WTC11 (cell line): Measurements from ENCODE around the gene ZNF521. TPM values are rescaled to one million over a fixed set of nuclear protein-coding genes. Genes with fewer than 3 reads are reported as not detected.

Source experiments
- ATAC-seq: fragments of 200-7000 bp; cut with Tn5 transposase; 2 replicates; pipeline ENCODE4 v1.10.0; 2021; ENCODE audit warnings: mild to moderate bottlenecking, moderate library complexity
- CTCF ChIA-PET: fragments of 300-600 bp; sonication (Branson Sonifier 250); formaldehyde crosslinking; loops from one replicate; lab custom pipeline; 2021; ENCODE audit warnings: antibody characterized with exemption; lab: Charles Lee
- POLR2A ChIA-PET: fragments of 350-600 bp; sonication (Branson Sonifier 250); formaldehyde crosslinking; loops from one replicate; lab custom pipeline; 2021; ENCODE audit warnings: antibody characterized with exemption; lab: Charles Lee
- DNase-seq: peaks from one replicate; pipeline ENCODE4 v3.0.0; 2021; ENCODE audit warnings: low spot score
- H3K27ac Mint-ChIP-seq: 2 replicates; pipeline ENCODE4 v1.8.0; 2021; ENCODE audit warnings: mixed read lengths
- H3K27me3 Mint-ChIP-seq: 2 replicates; pipeline ENCODE4 v1.8.0; 2021; ENCODE audit warnings: low read depth, mild to moderate bottlenecking, moderate library complexity, mixed read lengths
- H3K36me3 Mint-ChIP-seq: 2 replicates; pipeline ENCODE4 v1.8.0; 2021; ENCODE audit warnings: mixed read lengths
- H3K4me1 Mint-ChIP-seq: 2 replicates; pipeline ENCODE4 v1.8.0; 2022; ENCODE audit warnings: mixed read lengths
- H3K4me3 Mint-ChIP-seq: 2 replicates; pipeline ENCODE4 v1.8.0; 2021; ENCODE audit warnings: mild to moderate bottlenecking, moderate library complexity, mixed read lengths
- H3K9me3 Mint-ChIP-seq: 2 replicates; pipeline ENCODE4 v1.8.0; 2021; ENCODE audit warnings: mixed read lengths
- AR ChIP-seq: fragments of 250-450 bp; sonication (Bioruptor Pico); IDR thresholded peaks from 2 replicates; pipeline ENCODE4 v1.9.0; 2021; ENCODE audit warnings: mild to moderate bottlenecking
- CREB1 ChIP-seq: sonication (generic); formaldehyde crosslinking; IDR thresholded peaks from 2 replicates; pipeline ENCODE4 v1.8.0; 2023; ENCODE audit warnings: mild to moderate bottlenecking, missing genetic modification reagents
- CTCF ChIP-seq: fragments of 200-600 bp; IDR thresholded peaks from 2 replicates; pipeline ENCODE4 v1.8.0; 2022; ENCODE audit warnings: antibody characterized with exemption
- E2F1 ChIP-seq: sonication (generic); formaldehyde crosslinking; IDR thresholded peaks from 2 replicates; pipeline ENCODE4 v1.8.0; 2022; ENCODE audit warnings: mild to moderate bottlenecking, missing genetic modification reagents
- ELF4 ChIP-seq: sonication (generic); formaldehyde crosslinking; IDR thresholded peaks from 2 replicates; pipeline ENCODE4 v1.8.1; 2022; ENCODE audit warnings: low read depth, mild to moderate bottlenecking, moderate library complexity, missing genetic modification reagents
- FOXP1 ChIP-seq: sonication (generic); formaldehyde crosslinking; IDR thresholded peaks from 2 replicates; pipeline ENCODE4 v1.8.0; 2022; ENCODE audit warnings: missing genetic modification reagents, mild to moderate bottlenecking, moderate library complexity, borderline replicate concordance
- GTF2I ChIP-seq: fragments of 250-450 bp; sonication (Bioruptor Pico); conservative IDR thresholded peaks from 2 replicates; pipeline ENCODE4 v1.4.0; 2021; ENCODE audit warnings: mild to moderate bottlenecking
- MAX ChIP-seq: sonication (generic); formaldehyde crosslinking; IDR thresholded peaks from 2 replicates; pipeline ENCODE4 v1.8.0; 2022; ENCODE audit warnings: mild to moderate bottlenecking, missing genetic modification reagents
- NFATC4 ChIP-seq: fragments of 250-450 bp; sonication (Bioruptor Pico); IDR thresholded peaks from 2 replicates; pipeline ENCODE4 v1.9.0; 2021; ENCODE audit warnings: mild to moderate bottlenecking
- NFE2L1 ChIP-seq: sonication (generic); formaldehyde crosslinking; IDR thresholded peaks from 2 replicates; pipeline ENCODE4 v1.8.1; 2023; ENCODE audit warnings: missing genetic modification reagents
- PRDM15 ChIP-seq: sonication (generic); formaldehyde crosslinking; IDR thresholded peaks from 2 replicates; pipeline ENCODE4 v1.8.0; 2022; ENCODE audit warnings: missing genetic modification reagents
- PRRX2 ChIP-seq: fragments of 250-450 bp; sonication (Bioruptor Pico); IDR thresholded peaks from 2 replicates; pipeline ENCODE4 v1.8.0; 2021; ENCODE audit warnings: mild to moderate bottlenecking
- RORB ChIP-seq: fragments of 250-450 bp; sonication (Bioruptor Pico); IDR thresholded peaks from 2 replicates; pipeline ENCODE4 v1.9.0; 2021; ENCODE audit warnings: mild to moderate bottlenecking
- SMAD4 ChIP-seq: sonication (generic); formaldehyde crosslinking; IDR thresholded peaks from 2 replicates; pipeline ENCODE4 v1.8.0; 2022; ENCODE audit warnings: mild to moderate bottlenecking, missing genetic modification reagents
- TP53 ChIP-seq: sonication (generic); formaldehyde crosslinking; IDR thresholded peaks from 2 replicates; pipeline ENCODE4 v1.8.1; 2023; ENCODE audit warnings: mild to moderate bottlenecking, missing genetic modification reagents
- ZBTB43 ChIP-seq: sonication (generic); formaldehyde crosslinking; IDR thresholded peaks from 2 replicates; pipeline ENCODE4 v1.8.1; 2023; ENCODE audit warnings: mild to moderate bottlenecking, missing genetic modification reagents
- ZNF219 ChIP-seq: sonication (generic); formaldehyde crosslinking; IDR thresholded peaks from 2 replicates; pipeline ENCODE4 v1.8.0; 2023; ENCODE audit warnings: missing genetic modification reagents, mild to moderate bottlenecking, borderline replicate concordance
- ZNF396 ChIP-seq: fragments of 250-450 bp; sonication (Bioruptor Pico); IDR thresholded peaks from 2 replicates; pipeline ENCODE4 v1.8.0; 2021; ENCODE audit warnings: mild to moderate bottlenecking, moderate library complexity, borderline replicate concordance
- ZNF423 ChIP-seq: fragments of 250-450 bp; sonication (Bioruptor Pico); IDR thresholded peaks from 2 replicates; pipeline ENCODE4 v2.1.2; 2022; ENCODE audit warnings: mild to moderate bottlenecking, moderate library complexity
- ZNF512 ChIP-seq: sonication (generic); formaldehyde crosslinking; IDR thresholded peaks from 2 replicates; pipeline ENCODE4 v1.8.1; 2022; ENCODE audit warnings: missing genetic modification reagents, borderline replicate concordance
- ZNF671 ChIP-seq: fragments of 250-450 bp; sonication (Bioruptor Pico); IDR thresholded peaks from 2 replicates; pipeline ENCODE4 v1.8.0; 2021; ENCODE audit warnings: mild to moderate bottlenecking
- total RNA-seq: library from RNA; stranded (reverse); gene quantifications from 3 replicates; pipeline ENCODE4 v1.2.3, GENCODE V29; 2021

ZNF521 gene
- total RNA-seq, 1 experiment from 2014 or later = 15.3 TPM

- Mint-ChIP-seq H3K36me3 (no peaks in the 10 kb centered on the region), H3K27ac (no peak overlapping the region), H3K9me3 (no peaks in the 10 kb centered on the region), H3K27me3 (no peaks in the 10 kb centered on the region), H3K4me1 (peaks cover 14% of the 10 kb centered on the region), H3K4me3 (no peak overlapping the region)
- ChIA-PET POLR2A (no interaction called here), CTCF (no interaction called here)
- DNase-seq = no peak
- no peak for TF ChIP-seq PRRX2 (CRISPR knock-in tag)
- no peak for TF ChIP-seq ZNF219
- TF ChIP-seq FOXP1 (CRISPR knock-in tag) = no peak
- TF ChIP-seq ELF4 (CRISPR knock-in tag) = no peak
- no peak for TF ChIP-seq CTCF
- no peak for TF ChIP-seq ZNF396 (CRISPR knock-in tag)
- TF ChIP-seq MAX = no peak
- TF ChIP-seq NFE2L1 = no peak
- no peak for TF ChIP-seq CREB1 (CRISPR knock-in tag)
- no peak for TF ChIP-seq NFATC4
- TF ChIP-seq GTF2I (CRISPR knock-in tag) = no peak
- TF ChIP-seq ZNF423 (CRISPR knock-in tag) = no peak
- no peak for ATAC-seq
These were observed 170.9 kb downstream of the ZNF521 start for GRCh38 chr18:25180973-25181548.

GRCh38 chr18:25177631-25178030 is 174.3 kb downstream of the ZNF521 start:
- ATAC-seq = no peak
- no peaks in the 10 kb centered on the region for H3K36me3 Mint-ChIP-seq
- H3K27me3 Mint-ChIP-seq = no peaks in the 10 kb centered on the region
- H3K9me3 Mint-ChIP-seq = no peaks in the 10 kb centered on the region
- no peak for DNase-seq
- ChIA-PET POLR2A (no interaction called here), CTCF (no interaction called here)
- no peak for TF ChIP-seq RORB
- H3K4me1 Mint-ChIP-seq = peaks cover 29% of the 10 kb centered on the region
- no peak overlapping the region for H3K4me3 Mint-ChIP-seq
- no peak overlapping the region for H3K27ac Mint-ChIP-seq

- H3K9me3 Mint-ChIP-seq = no peaks in the 10 kb centered on the region
- peaks cover 29% of the 10 kb centered on the region for H3K4me1 Mint-ChIP-seq
- TF ChIP-seq E2F1 (CRISPR knock-in tag) (no peak), ZNF671 (CRISPR knock-in tag) (no peak), SMAD4 (CRISPR knock-in tag) (no peak), ZBTB43 (no peak), PRDM15 (CRISPR knock-in tag) (no peak), ZNF512 (CRISPR knock-in tag) (no peak), AR (no peak), TP53 (no peak), NFATC4 (no peak)
These were observed 175.4 kb downstream of the ZNF521 start for GRCh38 chr18:25176518-25177042.

More at GRCh38 chr18:25176518-25177042, 175.4 kb downstream of the ZNF521 start:
- ChIA-PET POLR2A (no interaction called here), CTCF (no interaction called here)
- peak; percentile 80 for ATAC-seq
- Mint-ChIP-seq H3K36me3 (no peaks in the 10 kb centered on the region), H3K27ac (peak overlapping the region; percentile 16; the same call in 1 of the 2 replicates), H3K27me3 (no peaks in the 10 kb centered on the region), H3K4me3 (no peak overlapping the region)
- peak; percentile 26 for DNase-seq
